ENCODE data around the gene GJD3.

GRCh38 chr17:40327735-40328385 is 36.7 kb downstream of the GJD3 start:
- TF ChIP-seq GATA3 (IDR thresholded peaks at IDR 0.05; ENCODE audit: low read depth, low read length), result no peak
- no peak for TF ChIP-seq GATA2 (IDR thresholded peaks at IDR 0.05; ENCODE audit: low read depth, low read length)
